WI38 (cell line): ENCODE measurements around the gene TUBB1.

Source experiments
- H3K4me3 ChIP-seq: 2 replicates; pipeline ENCODE4 v1.5.1; 2011; ENCODE audit warnings: low read depth, mild to moderate bottlenecking, control low read depth, low read length
- CTCF ChIP-seq: IDR thresholded peaks from 2 replicates; pipeline ENCODE4 v1.5.1; 2012; ENCODE audit warnings: low read depth, mild to moderate bottlenecking, control low read depth, low read length

Gene TUBB1

GRCh38 chr20:58984691-58985090 is 34.5 kb upstream of the TUBB1 start:
- TF ChIP-seq CTCF, result no peak

GRCh38 chr20:58985656-58986055 is 33.6 kb upstream of the TUBB1 start:
- TF ChIP-seq CTCF, result no peak

More at GRCh38 chr20:58984691-58985090, 34.5 kb upstream of the TUBB1 start:
- no peak overlapping the region for H3K4me3 ChIP-seq

GRCh38 chr20:58986286-58986967 is 32.8 kb upstream of the TUBB1 start:
- no peak for TF ChIP-seq CTCF
- H3K4me3 ChIP-seq, result no peak overlapping the region

More at GRCh38 chr20:58985656-58986055, 33.6 kb upstream of the TUBB1 start:
- no peak overlapping the region for H3K4me3 ChIP-seq

GRCh38 chr20:58986968-58987517 is 32.2 kb upstream of the TUBB1 start:
- no peak for TF ChIP-seq CTCF
- no peak overlapping the region for H3K4me3 ChIP-seq

- H3K4me3 ChIP-seq, result no peak overlapping the region
- no peak for TF ChIP-seq CTCF
Observed at GRCh38 chr20:58987790-58988564, 31.3 kb upstream of the TUBB1 start.

- H3K4me3 ChIP-seq, result no peak overlapping the region
- no peak for TF ChIP-seq CTCF
Observed at GRCh38 chr20:58988565-58988882, 30.7 kb upstream of the TUBB1 start.

- no peak for TF ChIP-seq CTCF
- no peak overlapping the region for H3K4me3 ChIP-seq
Observed at GRCh38 chr20:58989196-58989595, 30.0 kb upstream of the TUBB1 start.
